ENCODE data around the gene DAP. TPM values are rescaled to one million over a fixed set of nuclear protein-coding genes. Genes with fewer than 3 reads are reported as not detected.
"Not testable (repeated sequence)": the region's sequence is repeated elsewhere in the genome, so short reads cannot be mapped to it uniquely, and the experiment has no call there.

DAP gene
- polyA plus RNA-seq, 2 of the 4 experiments (the other 2 are of a cell fraction) = 24.2 to 54.9 TPM

- Histone ChIP-seq H3K27ac (no peak overlapping the region), H3K4me2 (no peak overlapping the region), H3K9me3 (no peaks in the 10 kb centered on the region), H3K4me1 (no peaks in the 10 kb centered on the region), H3K4me3 (no peak overlapping the region)
- ChIA-PET CTCF (no interaction called here), POLR2A (no interaction called here)
- FAIRE-seq (no peak), ATAC-seq (no peak), DNase-seq (ENCODE audit: low read depth in 1 of 2, low spot score in 1 of 2) (no peak)
- WGBS (ENCODE audit: missing lambda C conversion rate) = 80% methylated on average over 7 of the region's 7 CpGs
- TF ChIP-seq CEBPB (IDR thresholded peaks at IDR 0.05) (no peak), HOXB5 (CRISPR knock-in tag; IDR thresholded peaks at IDR 0.05) (no peak), HOXA7 (CRISPR knock-in tag; IDR thresholded peaks at IDR 0.05) (no peak), HEYL (CRISPR knock-in tag; IDR thresholded peaks at IDR 0.05) (no peak), KDM1A (IDR thresholded peaks at IDR 0.05; ENCODE audit: low read depth) (no peak), TP53 (CRISPR knock-in tag; IDR thresholded peaks at IDR 0.05) (no peak), RNF2 (IDR thresholded peaks at IDR 0.05; ENCODE audit: borderline replicate concordance, low read depth) (no peak), CHD2 (IDR thresholded peaks at IDR 0.05; ENCODE audit: low read length, partially characterized antibody) (no peak), E2F6 (IDR thresholded peaks at IDR 0.05; ENCODE audit: borderline replicate concordance, low read depth) (no peak), BHLHE40 (IDR thresholded peaks at IDR 0.05; ENCODE audit: low read depth, low read length) (no peak), CHD4 (IDR thresholded peaks at IDR 0.05; ENCODE audit: borderline replicate concordance) (no peak), ATOH8 (CRISPR knock-in tag; IDR thresholded peaks at IDR 0.05; ENCODE audit: low read depth) (no peak)
Measured at GRCh38 chr5:10642367-10642766, 118.7 kb downstream of the DAP start.

- CTCF ChIA-PET = interaction anchor here (1.5 kb wide), 1 partner anchor 12 kb away, joined by 3 read pairs; no protein-coding TSS in a partner anchor
- TF ChIP-seq RFX5 (IDR thresholded peaks at IDR 0.05) (no peak), RARB (CRISPR knock-in tag; IDR thresholded peaks at IDR 0.05) (no peak), TFCP2L1 (CRISPR knock-in tag; IDR thresholded peaks at IDR 0.05) (no peak), RCOR1 (IDR thresholded peaks at IDR 0.05; ENCODE audit: low read depth, low read length) (no peak), ZSCAN20 (CRISPR knock-in tag; IDR thresholded peaks at IDR 0.05) (no peak), USF2 (IDR thresholded peaks at IDR 0.05) (no peak), REST (IDR thresholded peaks at IDR 0.05) (no peak), SMC3 (IDR thresholded peaks at IDR 0.05) (no peak), CHD4 (IDR thresholded peaks at IDR 0.05; ENCODE audit: borderline replicate concordance) (no peak), POLR2AphosphoS2 (conservative IDR thresholded peaks at IDR 0.05; ENCODE audit: low read length) (no peak), E2F6 (IDR thresholded peaks at IDR 0.05; ENCODE audit: borderline replicate concordance, low read depth) (no peak)
- DNase-seq (ENCODE audit: low read depth in 1 of 2, low spot score in 1 of 2) (no peak), ATAC-seq (no peak), FAIRE-seq (no peak)
- Histone ChIP-seq H3K4me2 (no peak overlapping the region), H3K4me1 (no peaks in the 10 kb centered on the region), H3K4me3 (no peak overlapping the region), H3K9me3 (no peaks in the 10 kb centered on the region), H3K27ac (no peak overlapping the region)
- WGBS (ENCODE audit: missing lambda C conversion rate) = 98% methylated on average over 29 of the region's 48 CpGs
- POLR2A ChIA-PET = no interaction called here
Measured at GRCh38 chr5:10639846-10640368, 121.1 kb downstream of the DAP start.

GRCh38 chr5:10638723-10639122 lies 122.3 kb downstream of the DAP start:
- H3K4me3 ChIP-seq; H3K4me2 ChIP-seq; H3K27ac ChIP-seq; H3K4me1 ChIP-seq; POLR2A ChIA-PET; CTCF ChIA-PET; DNase-seq (ENCODE audit: low read depth in 1 of 2, low spot score in 1 of 2); H3K9me3 ChIP-seq; FAIRE-seq; ATAC-seq: not testable (repeated sequence)
- WGBS (ENCODE audit: missing lambda C conversion rate) = 93% methylated on average over 47 of the region's 48 CpGs

Measured in A549 (cell line).